ENCODE measurements around the gene TRIM24. TPM values are rescaled to one million over a fixed set of nuclear protein-coding genes. Genes with fewer than 3 reads are reported as not detected.
A peak's percentile ranks its signal among the peaks of the same experiment; 100 is the strongest.

Gene TRIM24
- total and polyA plus RNA-seq, 10 of the 15 experiments (the other 5 are each of a cell fraction or from before 2014, with no cell fraction given): 4.6 to 23.5 (median 13.6) TPM

DNA sequence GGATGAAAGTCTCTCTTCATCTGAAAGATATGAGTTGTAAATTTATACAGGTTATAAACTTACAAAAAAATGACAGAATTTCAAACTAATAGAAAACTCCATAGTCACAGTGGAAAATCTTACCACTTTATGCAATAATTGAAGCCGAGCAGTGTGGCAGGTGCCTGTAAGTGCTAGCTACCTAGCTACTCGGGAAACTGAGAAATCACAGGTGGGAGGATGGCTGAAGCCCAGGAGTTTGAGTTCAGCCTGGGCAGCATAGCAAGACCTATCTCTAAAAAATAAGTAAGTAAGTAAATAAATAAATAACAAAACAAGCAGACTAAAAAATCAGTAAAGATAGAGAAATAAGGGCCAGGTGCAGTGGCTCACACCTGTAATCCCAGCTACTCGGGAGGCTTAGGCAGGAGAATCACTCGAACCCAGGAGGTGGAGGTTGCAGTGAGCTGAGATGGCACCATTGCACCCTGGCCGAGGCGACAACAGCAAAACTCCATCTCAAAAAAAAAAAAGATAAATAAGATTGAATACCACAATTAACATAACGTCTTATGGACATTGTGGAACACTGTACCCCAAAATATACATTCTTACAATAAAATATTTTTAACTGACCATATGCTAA lies 61.9 kb downstream of the TRIM24 start:
- intact Hi-C loops (cut with micrococcal nuclease; ENCODE audit: unreplicated experiment) (no loop called here), in situ Hi-C loops (cut with MboI) (no loop called here)
- no peak for TF ChIP-seq EED (IDR thresholded peaks at IDR 0.05; ENCODE audit: low read depth)
- H3K27me3 ChIP-seq (replicated peaks in 1 of 2; ENCODE audit: control insufficient read depth in 2 of 2, insufficient read depth in 2 of 2, low read length in 1 of 2): no peaks in the 10 kb centered on the region
- peaks cover 5% of the 10 kb centered on the region; the same call in 2 of the 3 replicates for H3K9me3 ChIP-seq (replicated peaks; ENCODE audit: control insufficient read depth, insufficient read depth, low read length)
- ATAC-seq: no peak
- FAIRE-seq: no peak
- 95% methylated on average over 7 of the region's 7 CpGs for WGBS (ENCODE audit: insufficient coverage, insufficient replicate concordance, low lambda C conversion rate, missing lambda C conversion rate)
- H3K27ac ChIP-seq (ENCODE audit: control insufficient read depth, insufficient read depth): no peak overlapping the region
- H3K9ac ChIP-seq (ENCODE audit: control insufficient read depth, insufficient read depth, low read length): no peak overlapping the region
- H2AFZ ChIP-seq (ENCODE audit: control insufficient read depth, low read depth, low read length): no peak overlapping the region
- BruUV-seq (replicated peaks): TSS peak; percentile 12
- ChIA-PET POLR2A (no interaction called here), SMC1A (ENCODE audit: uncharacterized antibody, unreplicated experiment) (no interaction called here), RAD21 (ENCODE audit: unreplicated experiment) (no interaction called here), CTCF (no interaction called here)
- no peaks in the 10 kb centered on the region for H3K4me1 ChIP-seq (ENCODE audit: control insufficient read depth, insufficient read depth, low read length)
- H3K79me2 ChIP-seq (ENCODE audit: control insufficient read depth, insufficient read depth, low read length): no peaks in the 10 kb centered on the region
- H3K4me2 ChIP-seq (ENCODE audit: control insufficient read depth, insufficient read depth): no peak overlapping the region
- peaks cover 0 to 17% of the 10 kb centered on the region in 2 experiments; a peak in 3 of 4 replicates for H3K36me3 ChIP-seq (ENCODE audit: control insufficient read depth in 2 of 2, insufficient read depth in 2 of 2, low read length in 1 of 2)
- DNase-seq (ENCODE audit: low read depth, low spot score): no peak
- no peak overlapping the region for H3K4me3 ChIP-seq
- no peaks in the 10 kb centered on the region for H4K20me1 ChIP-seq (ENCODE audit: control insufficient read depth, insufficient read depth)

DNA sequence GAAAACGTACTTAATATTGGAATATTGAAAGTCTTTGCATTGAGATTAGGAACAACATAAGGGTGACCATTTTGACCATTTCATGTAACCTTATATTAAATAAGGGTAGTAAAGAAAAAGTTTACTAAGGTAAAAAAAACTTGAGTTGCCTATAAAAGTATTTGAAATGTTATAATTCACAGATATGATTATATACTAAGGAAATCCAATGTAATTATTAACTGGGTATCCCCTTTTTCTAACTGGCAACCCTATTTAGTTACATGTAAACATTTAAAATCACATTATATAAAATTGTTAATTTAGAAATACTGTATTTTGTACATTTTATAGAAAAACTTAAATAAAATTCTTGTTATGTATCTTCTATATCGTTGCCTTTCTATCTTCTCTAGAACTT lies 64.2 kb downstream of the TRIM24 start:
- no peak overlapping the region for H3K4me2 ChIP-seq (ENCODE audit: control insufficient read depth, insufficient read depth)
- no peak overlapping the region for H3K4me3 ChIP-seq
- ATAC-seq (no peak), FAIRE-seq (no peak), DNase-seq (ENCODE audit: low read depth, low spot score) (no peak)
- peaks cover 18% of the 10 kb centered on the region for H3K9me3 ChIP-seq (replicated peaks; ENCODE audit: control insufficient read depth, insufficient read depth, low read length)
- in situ Hi-C loops (cut with MboI) (no loop called here), intact Hi-C loops (cut with micrococcal nuclease; ENCODE audit: unreplicated experiment) (no loop called here)
- no peak overlapping the region for H3K27ac ChIP-seq (ENCODE audit: control insufficient read depth, insufficient read depth)
- H3K79me2 ChIP-seq (ENCODE audit: control insufficient read depth, insufficient read depth, low read length): no peaks in the 10 kb centered on the region
- H3K4me1 ChIP-seq (ENCODE audit: control insufficient read depth, insufficient read depth, low read length): no peaks in the 10 kb centered on the region
- CTCF ChIA-PET: no interaction called here
- BruUV-seq (replicated peaks): no TSS peak
- H3K27me3 ChIP-seq (replicated peaks in 1 of 2; ENCODE audit: control insufficient read depth in 2 of 2, insufficient read depth in 2 of 2, low read length in 1 of 2): no peaks in the 10 kb centered on the region
- SMC1A ChIA-PET (ENCODE audit: uncharacterized antibody, unreplicated experiment): no interaction called here
- H3K9ac ChIP-seq (ENCODE audit: control insufficient read depth, insufficient read depth, low read length): no peak overlapping the region
- 92% methylated on average over 2 of the region's 2 CpGs for WGBS (ENCODE audit: insufficient coverage, insufficient replicate concordance, low lambda C conversion rate, missing lambda C conversion rate)
- no peaks in the 10 kb centered on the region for H4K20me1 ChIP-seq (ENCODE audit: control insufficient read depth, insufficient read depth)
- H3K36me3 ChIP-seq (ENCODE audit: control insufficient read depth in 2 of 2, insufficient read depth in 2 of 2, low read length in 1 of 2): peaks cover 0 to 19% of the 10 kb centered on the region in 2 experiments; a peak in 3 of 4 replicates
- RAD21 ChIA-PET (ENCODE audit: unreplicated experiment): no interaction called here
- POLR2A ChIA-PET: no interaction called here
- H2AFZ ChIP-seq (ENCODE audit: control insufficient read depth, low read depth, low read length): no peak overlapping the region
- TF ChIP-seq ZNF622 (IDR thresholded peaks at IDR 0.05) (no peak), SMARCA5 (IDR thresholded peaks at IDR 0.05) (no peak), SIX5 (IDR thresholded peaks at IDR 0.05; ENCODE audit: low read depth, low read length, severe bottlenecking) (no peak), NBN (IDR thresholded peaks at IDR 0.05) (no peak), ZSCAN29 (IDR thresholded peaks at IDR 0.05) (no peak), CBX5 (IDR thresholded peaks at IDR 0.05; ENCODE audit: low read depth) (no peak), ZZZ3 (IDR thresholded peaks at IDR 0.05; ENCODE audit: control insufficient read depth, insufficient read length, low read depth) (no peak), RAD21 (IDR thresholded peaks at IDR 0.05; ENCODE audit: insufficient read depth, low read depth, low read length) (no peak), HDGF (IDR thresholded peaks at IDR 0.05) (no peak), JUND (IDR thresholded peaks at IDR 0.05; ENCODE audit: low read depth, low read length) (no peak), POLR2AphosphoS2 (IDR thresholded peaks at IDR 0.05; ENCODE audit: low read depth, low read length) (no peak)
- TF ChIP-seq, protein P1, sequence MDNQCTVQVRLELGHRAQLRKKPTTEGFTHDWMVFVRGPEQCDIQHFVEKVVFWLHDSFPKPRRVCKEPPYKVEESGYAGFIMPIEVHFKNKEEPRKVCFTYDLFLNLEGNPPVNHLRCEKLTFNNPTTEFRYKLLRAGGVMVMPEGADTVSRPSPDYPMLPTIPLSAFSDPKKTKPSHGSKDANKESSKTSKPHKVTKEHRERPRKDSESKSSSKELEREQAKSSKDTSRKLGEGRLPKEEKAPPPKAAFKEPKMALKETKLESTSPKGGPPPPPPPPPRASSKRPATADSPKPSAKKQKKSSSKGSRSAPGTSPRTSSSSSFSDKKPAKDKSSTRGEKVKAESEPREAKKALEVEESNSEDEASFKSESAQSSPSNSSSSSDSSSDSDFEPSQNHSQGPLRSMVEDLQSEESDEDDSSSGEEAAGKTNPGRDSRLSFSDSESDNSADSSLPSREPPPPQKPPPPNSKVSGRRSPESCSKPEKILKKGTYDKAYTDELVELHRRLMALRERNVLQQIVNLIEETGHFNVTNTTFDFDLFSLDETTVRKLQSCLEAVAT (IDR thresholded peaks at IDR 0.05): no peak
- TF ChIP-seq, protein P2, sequence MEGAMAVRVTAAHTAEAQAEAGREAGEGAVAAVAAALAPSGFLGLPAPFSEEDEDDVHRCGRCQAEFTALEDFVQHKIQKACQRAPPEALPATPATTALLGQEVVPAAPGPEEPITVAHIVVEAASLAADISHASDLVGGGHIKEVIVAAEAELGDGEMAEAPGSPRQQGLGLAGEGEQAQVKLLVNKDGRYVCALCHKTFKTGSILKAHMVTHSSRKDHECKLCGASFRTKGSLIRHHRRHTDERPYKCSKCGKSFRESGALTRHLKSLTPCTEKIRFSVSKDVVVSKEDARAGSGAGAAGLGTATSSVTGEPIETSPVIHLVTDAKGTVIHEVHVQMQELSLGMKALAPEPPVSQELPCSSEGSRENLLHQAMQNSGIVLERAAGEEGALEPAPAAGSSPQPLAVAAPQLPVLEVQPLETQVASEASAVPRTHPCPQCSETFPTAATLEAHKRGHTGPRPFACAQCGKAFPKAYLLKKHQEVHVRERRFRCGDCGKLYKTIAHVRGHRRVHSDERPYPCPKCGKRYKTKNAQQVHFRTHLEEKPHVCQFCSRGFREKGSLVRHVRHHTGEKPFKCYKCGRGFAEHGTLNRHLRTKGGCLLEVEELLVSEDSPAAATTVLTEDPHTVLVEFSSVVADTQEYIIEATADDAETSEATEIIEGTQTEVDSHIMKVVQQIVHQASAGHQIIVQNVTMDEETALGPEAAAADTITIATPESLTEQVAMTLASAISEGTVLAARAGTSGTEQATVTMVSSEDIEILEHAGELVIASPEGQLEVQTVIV (IDR thresholded peaks at IDR 0.05; ENCODE audit: borderline replicate concordance, partially characterized antibody): no peak

Data from GM12878 (cell line).